ENCODE measurements around the gene HSD3B7. TPM values are rescaled to one million over a fixed set of nuclear protein-coding genes. Genes with fewer than 3 reads are reported as not detected.

Gene HSD3B7
- total and polyA plus RNA-seq, 2 of the 4 experiments (the other 2 are of a cell fraction) = 8.5 to 11.3 TPM

- peak within 1 kb of the TSS; percentile 98 for H3K4ac ChIP-seq (ENCODE audit: low read depth, low read length)
- peak within 1 kb of the TSS; percentile 89 for H2BK120ac ChIP-seq (ENCODE audit: low read depth, low read length)
- ChIA-PET POLR2A (ENCODE audit: unreplicated experiment) (no interaction called here), CTCF (interaction anchor here (0.6 kb wide), 1 partner anchor 510 kb away, joined by 3 read pairs; no protein-coding TSS in a partner anchor)
- peak within 1 kb of the TSS; percentile 66 for H3K18ac ChIP-seq (ENCODE audit: low read depth, low read length)
- no TSS peak for BruUV-seq (replicated peaks)
- WGBS, 2 experiments (ENCODE audit: extremely low coverage in 2 of 2, insufficient read length in 1 of 2) = 0% methylated on average over 34 of the region's 85 CpGs; no CpG with 5 or more reads in 1 of the 2 experiments
- peak within 1 kb of the TSS; percentile 61 for H3K4me3 ChIP-seq (ENCODE audit: insufficient read depth, low read depth, low read length)
- peak within 1 kb of the TSS; percentile 94 for H2AK9ac ChIP-seq (replicated peaks; ENCODE audit: low read depth, low read length, poor library complexity)
- H3K36me3 ChIP-seq (ENCODE audit: control insufficient read depth, insufficient read depth, low read length) = peaks cover 26% of the 10 kb centered on the region
- H3K9me3 ChIP-seq (ENCODE audit: control insufficient read depth, insufficient read depth, low read length) = no peaks in the 10 kb centered on the region
- peak within 1 kb of the TSS; percentile 99 for H3K56ac ChIP-seq (ENCODE audit: extremely low read depth, insufficient read depth, low read length)
- H3K23ac ChIP-seq (ENCODE audit: low read depth, low read length) = peak within 1 kb of the TSS; percentile 94; the same call in 1 of the 2 replicates
- in situ Hi-C loops (cut with MboI; ENCODE audit: low sequenced_read_pairs) = no loop called here
- TF ChIP-seq MAZ (IDR thresholded peaks at IDR 0.05; ENCODE audit: borderline replicate concordance, low read depth, low read length) = peak; percentile 91
- TF ChIP-seq, protein P1, sequence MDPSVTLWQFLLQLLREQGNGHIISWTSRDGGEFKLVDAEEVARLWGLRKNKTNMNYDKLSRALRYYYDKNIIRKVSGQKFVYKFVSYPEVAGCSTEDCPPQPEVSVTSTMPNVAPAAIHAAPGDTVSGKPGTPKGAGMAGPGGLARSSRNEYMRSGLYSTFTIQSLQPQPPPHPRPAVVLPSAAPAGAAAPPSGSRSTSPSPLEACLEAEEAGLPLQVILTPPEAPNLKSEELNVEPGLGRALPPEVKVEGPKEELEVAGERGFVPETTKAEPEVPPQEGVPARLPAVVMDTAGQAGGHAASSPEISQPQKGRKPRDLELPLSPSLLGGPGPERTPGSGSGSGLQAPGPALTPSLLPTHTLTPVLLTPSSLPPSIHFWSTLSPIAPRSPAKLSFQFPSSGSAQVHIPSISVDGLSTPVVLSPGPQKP (IDR thresholded peaks at IDR 0.05; ENCODE audit: borderline replicate concordance, low read depth, low read length) = no peak
- peaks cover 12% of the 10 kb centered on the region; the same call in 1 of the 2 replicates for H4K20me1 ChIP-seq (ENCODE audit: insufficient read depth, low read length)
- H3K14ac ChIP-seq (replicated peaks; ENCODE audit: low read depth, low read length) = peak within 1 kb of the TSS; percentile 96
- dilution Hi-C loops (cut with HindIII; ENCODE audit: low sequenced_read_pairs, unreplicated experiment) = no loop called here
- intact Hi-C loops (cut with micrococcal nuclease) = loop anchor here (1.0 to 10.0 kb wide), 3 partner anchors 117 to 907 kb away; partner anchors contain the start of genes ZNF646 and ZNF668
- H2AK5ac ChIP-seq (ENCODE audit: low read depth, low read length) = peak within 1 kb of the TSS; percentile 92; the same call in 1 of the 2 replicates
- DNase-seq (peak; percentile 95), ATAC-seq (ENCODE audit: low read depth) (peak; percentile 85)
- peak within 1 kb of the TSS; percentile 98 for H2BK5ac ChIP-seq (ENCODE audit: low read depth, low read length, poor library complexity, severe bottlenecking)
- peak within 1 kb of the TSS; percentile 6; the same call in 1 of the 2 replicates for H2BK20ac ChIP-seq (ENCODE audit: low read depth, low read length)
- peak within 1 kb of the TSS; percentile 99 for H2AFZ ChIP-seq (replicated peaks; ENCODE audit: low read length, poor library complexity)
- peak within 1 kb of the TSS; percentile 95 to 98 for H4K8ac ChIP-seq (ENCODE audit: low read depth in 2 of 2, low read length in 2 of 2)
- peak within 1 kb of the TSS; percentile 81 for H4K5ac ChIP-seq (ENCODE audit: low read depth, low read length)
- H3K4me1 ChIP-seq (ENCODE audit: control insufficient read depth, insufficient read depth, low read length) = peaks cover 6% of the 10 kb centered on the region
- H3K27ac ChIP-seq (ENCODE audit: insufficient read depth, low read length) = peak within 1 kb of the TSS; percentile 95
- H3K9ac ChIP-seq (ENCODE audit: low read depth, low read length) = peak within 1 kb of the TSS; percentile 95
- H3K27me3 ChIP-seq (ENCODE audit: control insufficient read depth, insufficient read depth, low read length) = no peaks in the 10 kb centered on the region
- H2BK15ac ChIP-seq (ENCODE audit: low read depth, low read length) = peak within 1 kb of the TSS; percentile 88; the same call in 1 of the 3 replicates
- peak within 1 kb of the TSS; percentile 96 for H3K4me2 ChIP-seq (ENCODE audit: low read depth, low read length)
- peaks cover 33 to 44% of the 10 kb centered on the region in 2 experiments for H3K79me1 ChIP-seq (ENCODE audit: low read depth in 1 of 2, low read length in 2 of 2)
- no peaks in the 10 kb centered on the region; the same call in 1 of the 2 replicates for H3K9me1 ChIP-seq (ENCODE audit: insufficient read depth, low read length)
- H4K91ac ChIP-seq (ENCODE audit: insufficient read depth, low read depth, low read length) = peak within 1 kb of the TSS; percentile 92
Observed at GRCh38 chr16:30957456-30958174, 27.4 kb upstream of the HSD3B7 start, which contains the start of gene SETD1A. SETD1A (plus strand) TSS chr16:30957754; CDS start chr16:30958732, 978 bp downstream.
